ENCODE data around the gene AHI1. TPM values are rescaled to one million over a fixed set of nuclear protein-coding genes. Genes with fewer than 3 reads are reported as not detected.

The AHI1 gene
- total RNA-seq, 1 experiment from 2014 or later = 11.3 TPM

DNA sequence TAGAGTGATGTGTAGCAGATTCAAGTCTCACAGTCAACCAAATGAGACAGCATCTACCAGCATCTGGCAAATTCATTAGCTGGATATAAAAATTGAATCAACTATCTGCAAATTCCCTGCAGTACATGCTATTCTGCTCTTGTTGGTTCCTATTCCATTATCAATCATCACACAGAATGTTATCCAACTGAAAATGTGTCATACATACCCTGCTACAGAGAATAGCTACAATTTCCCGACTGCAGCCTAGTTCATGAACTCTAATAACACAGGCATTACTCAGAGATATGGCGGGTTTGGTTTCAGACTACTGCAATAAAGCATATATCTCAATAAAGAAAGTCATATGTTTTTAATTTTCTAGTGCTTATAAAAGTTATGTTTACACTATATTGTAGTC, 78.4 kb downstream of the AHI1 start:
- H3K4me1 ChIP-seq = 0 out of 2 replicates have a peak, but pooled peaks cover 3% of the 10 kb centered on the region
- TF ChIP-seq, protein P1, sequence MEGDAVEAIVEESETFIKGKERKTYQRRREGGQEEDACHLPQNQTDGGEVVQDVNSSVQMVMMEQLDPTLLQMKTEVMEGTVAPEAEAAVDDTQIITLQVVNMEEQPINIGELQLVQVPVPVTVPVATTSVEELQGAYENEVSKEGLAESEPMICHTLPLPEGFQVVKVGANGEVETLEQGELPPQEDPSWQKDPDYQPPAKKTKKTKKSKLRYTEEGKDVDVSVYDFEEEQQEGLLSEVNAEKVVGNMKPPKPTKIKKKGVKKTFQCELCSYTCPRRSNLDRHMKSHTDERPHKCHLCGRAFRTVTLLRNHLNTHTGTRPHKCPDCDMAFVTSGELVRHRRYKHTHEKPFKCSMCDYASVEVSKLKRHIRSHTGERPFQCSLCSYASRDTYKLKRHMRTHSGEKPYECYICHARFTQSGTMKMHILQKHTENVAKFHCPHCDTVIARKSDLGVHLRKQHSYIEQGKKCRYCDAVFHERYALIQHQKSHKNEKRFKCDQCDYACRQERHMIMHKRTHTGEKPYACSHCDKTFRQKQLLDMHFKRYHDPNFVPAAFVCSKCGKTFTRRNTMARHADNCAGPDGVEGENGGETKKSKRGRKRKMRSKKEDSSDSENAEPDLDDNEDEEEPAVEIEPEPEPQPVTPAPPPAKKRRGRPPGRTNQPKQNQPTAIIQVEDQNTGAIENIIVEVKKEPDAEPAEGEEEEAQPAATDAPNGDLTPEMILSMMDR (IDR thresholded peaks at IDR 0.05; ENCODE audit: insufficient read depth in 1 of 2, low read depth in 1 of 2, low read length in 1 of 2, severe bottlenecking in 1 of 2, unreplicated experiment in 1 of 2) = no peak
- no peaks in the 10 kb centered on the region for H3K36me3 Mint-ChIP-seq (ENCODE audit: insufficient read depth, unreplicated experiment)
- no peaks in the 10 kb centered on the region for H3K36me3 ChIP-seq (ENCODE audit: control insufficient read depth, insufficient read depth, low read length)
- CTCF ChIA-PET = no interaction called here
- BruUV-seq (replicated peaks) = no TSS peak
- H3K4me3 ChIP-seq (ENCODE audit: low read depth, low read length) = no peak overlapping the region
- H3K27me3 Mint-ChIP-seq (ENCODE audit: insufficient read depth, unreplicated experiment) = no peaks in the 10 kb centered on the region
- intact Hi-C loops (cut with micrococcal nuclease; ENCODE audit: unreplicated experiment) = no loop called here
- no peak overlapping the region for H3K4me3 Mint-ChIP-seq (ENCODE audit: unreplicated experiment)
- H3K27ac Mint-ChIP-seq (ENCODE audit: unreplicated experiment) = no peak overlapping the region
- H3K9me3 ChIP-seq = no peaks in the 10 kb centered on the region
- H3K4me1 Mint-ChIP-seq (ENCODE audit: low read depth, unreplicated experiment) = no peaks in the 10 kb centered on the region
- H3K9me3 Mint-ChIP-seq (ENCODE audit: unreplicated experiment) = no peaks in the 10 kb centered on the region
- H3K27me3 ChIP-seq (replicated peaks; ENCODE audit: control insufficient read depth, insufficient read depth, low read length) = no peaks in the 10 kb centered on the region
- POLR2A ChIA-PET = no interaction called here
- no peak for DNase-seq

DNA sequence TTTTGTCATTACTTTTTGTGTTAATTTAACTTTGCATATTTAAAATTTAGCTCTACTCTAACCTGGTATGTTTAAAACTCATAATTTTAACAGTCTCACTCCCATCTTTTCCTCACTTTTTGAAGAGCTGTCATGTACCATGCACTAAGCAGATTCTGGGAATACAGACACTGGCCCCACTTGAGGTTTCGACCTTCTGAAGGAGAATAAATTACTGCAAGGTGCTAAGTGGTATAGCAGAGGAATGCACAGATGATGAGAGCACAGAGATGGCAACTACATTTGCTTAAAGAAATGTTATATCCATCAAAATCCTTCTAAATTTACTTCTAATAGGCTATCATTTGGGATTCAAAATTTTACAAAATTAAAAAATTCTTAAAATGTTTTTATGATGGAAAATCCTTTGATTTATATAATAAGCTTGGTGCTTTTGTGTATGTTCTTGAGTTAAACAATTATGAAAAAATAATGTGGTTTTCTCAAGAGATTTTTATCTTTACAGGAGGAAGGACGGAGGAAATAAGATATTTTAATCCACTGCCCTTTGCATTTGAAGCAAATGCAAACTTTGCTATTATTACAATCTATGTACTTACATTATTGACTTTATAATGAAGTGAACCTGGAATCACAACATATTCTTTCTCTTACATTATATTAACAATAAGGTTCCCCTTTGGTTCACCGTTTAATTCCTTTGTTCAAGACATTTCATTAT, 79.3 kb downstream of the AHI1 start:
- intact Hi-C loops (cut with micrococcal nuclease; ENCODE audit: unreplicated experiment) = no loop called here
- ChIA-PET POLR2A (no interaction called here), CTCF (interaction anchor here (0.5 kb wide), 1 partner anchor 236 kb away, joined by 5 read pairs; no protein-coding TSS in a partner anchor)
- Histone ChIP-seq H3K27me3 (replicated peaks; ENCODE audit: control insufficient read depth, insufficient read depth, low read length) (no peaks in the 10 kb centered on the region), H3K4me3 (ENCODE audit: low read depth, low read length) (no peak overlapping the region), H3K4me1 (no peaks in the 10 kb centered on the region), H3K36me3 (ENCODE audit: control insufficient read depth, insufficient read depth, low read length) (no peaks in the 10 kb centered on the region), H3K9me3 (no peaks in the 10 kb centered on the region)
- H3K4me1 Mint-ChIP-seq (ENCODE audit: low read depth, unreplicated experiment) = no peaks in the 10 kb centered on the region
- H3K36me3 Mint-ChIP-seq (ENCODE audit: insufficient read depth, unreplicated experiment) = no peaks in the 10 kb centered on the region
- no peaks in the 10 kb centered on the region for H3K27me3 Mint-ChIP-seq (ENCODE audit: insufficient read depth, unreplicated experiment)
- H3K9me3 Mint-ChIP-seq (ENCODE audit: unreplicated experiment) = no peaks in the 10 kb centered on the region
- TF ChIP-seq, protein P1 (IDR thresholded peaks at IDR 0.05; ENCODE audit: insufficient read depth in 1 of 2, low read depth in 1 of 2, low read length in 1 of 2, severe bottlenecking in 1 of 2, unreplicated experiment in 1 of 2) = no peak
- no peak overlapping the region for H3K27ac Mint-ChIP-seq (ENCODE audit: unreplicated experiment)
- BruUV-seq (replicated peaks) = no TSS peak
- no peak for DNase-seq
- no peak overlapping the region for H3K4me3 Mint-ChIP-seq (ENCODE audit: unreplicated experiment)

DNA sequence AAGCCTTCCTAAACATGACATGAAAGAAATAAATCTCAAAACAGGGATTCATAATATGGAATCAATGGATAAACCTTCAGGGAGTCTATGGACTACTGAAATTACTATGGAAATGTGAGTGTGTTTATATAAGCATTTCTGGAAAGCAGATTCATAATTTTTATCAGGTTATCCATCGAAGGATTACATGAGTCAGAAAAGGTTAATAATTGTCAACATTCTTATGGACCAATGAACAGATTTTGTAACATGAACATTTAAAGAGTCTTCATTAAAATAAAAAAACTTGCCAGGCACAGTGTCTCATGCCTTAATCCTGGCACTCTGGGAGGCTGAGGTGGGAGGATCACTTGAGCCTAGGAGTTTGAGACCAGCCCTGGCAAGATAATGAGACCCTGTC, 84.8 kb downstream of the AHI1 start:
- H3K27me3 ChIP-seq (replicated peaks; ENCODE audit: control insufficient read depth, insufficient read depth, low read length) = no peaks in the 10 kb centered on the region
- no peaks in the 10 kb centered on the region for H3K4me1 ChIP-seq
- H3K9me3 ChIP-seq = no peaks in the 10 kb centered on the region
- Mint-ChIP-seq H3K27me3 (ENCODE audit: insufficient read depth, unreplicated experiment) (no peaks in the 10 kb centered on the region), H3K4me3 (ENCODE audit: unreplicated experiment) (no peak overlapping the region), H3K36me3 (ENCODE audit: insufficient read depth, unreplicated experiment) (no peaks in the 10 kb centered on the region), H3K27ac (ENCODE audit: unreplicated experiment) (no peak overlapping the region), H3K9me3 (ENCODE audit: unreplicated experiment) (no peaks in the 10 kb centered on the region), H3K4me1 (ENCODE audit: low read depth, unreplicated experiment) (no peaks in the 10 kb centered on the region)
- ChIA-PET POLR2A (no interaction called here), CTCF (no interaction called here)
- BruUV-seq (replicated peaks) = no TSS peak
- intact Hi-C loops (cut with micrococcal nuclease; ENCODE audit: unreplicated experiment) = no loop called here
- DNase-seq = no peak
- no peak overlapping the region for H3K4me3 ChIP-seq (ENCODE audit: low read depth, low read length)
- TF ChIP-seq, protein P1 (IDR thresholded peaks at IDR 0.05; ENCODE audit: insufficient read depth in 1 of 2, low read depth in 1 of 2, low read length in 1 of 2, severe bottlenecking in 1 of 2, unreplicated experiment in 1 of 2) = no peak
- H3K36me3 ChIP-seq (ENCODE audit: control insufficient read depth, insufficient read depth, low read length) = no peaks in the 10 kb centered on the region

Measured in Caco-2 (cell line).